Measurements from ENCODE around the gene ITPRIPL1. TPM values are rescaled to one million over a fixed set of nuclear protein-coding genes. Genes with fewer than 3 reads are reported as not detected.

Gene ITPRIPL1
- polyA plus RNA-seq, 1 experiment: 0.52 TPM

GRCh38 chr2:96317584-96317997, 7.5 kb upstream of the ITPRIPL1 start:
- Histone ChIP-seq H3K27me3 (ENCODE audit: control insufficient read depth, insufficient read depth, low read length) (peaks cover 3% of the 10 kb centered on the region; the same call in 1 of the 2 replicates), H3K4me3 (ENCODE audit: low read depth, low read length) (no peak overlapping the region), H3K36me3 (ENCODE audit: control insufficient read depth, insufficient read depth, low read length) (no peaks in the 10 kb centered on the region)
- no peak for DNase-seq (ENCODE audit: low read depth)
- POLR2A ChIA-PET: no interaction called here
- no peak for TF ChIP-seq CTCF (IDR thresholded peaks at IDR 0.05; ENCODE audit: insufficient read depth, low read depth, low read length)
- CTCF ChIA-PET: no interaction called here

- Histone ChIP-seq H3K36me3 (ENCODE audit: control insufficient read depth, insufficient read depth, low read length) (no peaks in the 10 kb centered on the region), H3K27me3 (ENCODE audit: control insufficient read depth, insufficient read depth, low read length) (peaks cover 3% of the 10 kb centered on the region; the same call in 1 of the 2 replicates), H3K4me3 (ENCODE audit: low read depth, low read length) (no peak overlapping the region)
- no peak for DNase-seq (ENCODE audit: low read depth)
- TF ChIP-seq CTCF (IDR thresholded peaks at IDR 0.05; ENCODE audit: insufficient read depth, low read depth, low read length): no peak
- ChIA-PET POLR2A (no interaction called here), CTCF (no interaction called here)
These were observed 6.4 kb upstream of the ITPRIPL1 start for GRCh38 chr2:96318723-96319122.

GRCh38 chr2:96319396-96319795, 5.7 kb upstream of the ITPRIPL1 start:
- TF ChIP-seq CTCF (IDR thresholded peaks at IDR 0.05; ENCODE audit: insufficient read depth, low read depth, low read length): no peak
- Histone ChIP-seq H3K27me3 (ENCODE audit: control insufficient read depth, insufficient read depth, low read length) (peaks cover 3% of the 10 kb centered on the region; the same call in 1 of the 2 replicates), H3K36me3 (ENCODE audit: control insufficient read depth, insufficient read depth, low read length) (no peaks in the 10 kb centered on the region), H3K4me3 (ENCODE audit: low read depth, low read length) (no peak overlapping the region)
- no peak for DNase-seq (ENCODE audit: low read depth)
- ChIA-PET POLR2A (no interaction called here), CTCF (interaction anchor here (1.0 to 1.6 kb wide), 2 partner anchors 16 to 58 kb away, joined by 3 to 4 read pairs; partner anchors contain the start of gene NCAPH)

- peaks cover 3% of the 10 kb centered on the region; the same call in 1 of the 2 replicates for H3K27me3 ChIP-seq (ENCODE audit: control insufficient read depth, insufficient read depth, low read length)
- H3K36me3 ChIP-seq (ENCODE audit: control insufficient read depth, insufficient read depth, low read length): no peaks in the 10 kb centered on the region
- DNase-seq (ENCODE audit: low read depth): no peak
- CTCF ChIA-PET: interaction anchor here (1.0 to 1.6 kb wide), 3 partner anchors 15 to 189 kb away, joined by 3 to 4 read pairs (median 3); partner anchors contain the start of gene NCAPH
- POLR2A ChIA-PET: interaction anchor here (0.7 kb wide), 1 partner anchor 234 kb away, joined by 10 read pairs; no protein-coding TSS in a partner anchor
- no peak overlapping the region for H3K4me3 ChIP-seq (ENCODE audit: low read depth, low read length)
- TF ChIP-seq CTCF (IDR thresholded peaks at IDR 0.05; ENCODE audit: insufficient read depth, low read depth, low read length): no peak
These were observed 4.8 kb upstream of the ITPRIPL1 start for GRCh38 chr2:96320326-96320725.

GRCh38 chr2:96320728-96321622, 4.1 kb upstream of the ITPRIPL1 start:
- peak overlapping the region; percentile 51 for H3K4me3 ChIP-seq (ENCODE audit: low read depth, low read length)
- no peak for TF ChIP-seq CTCF (IDR thresholded peaks at IDR 0.05; ENCODE audit: insufficient read depth, low read depth, low read length)
- no peak for DNase-seq (ENCODE audit: low read depth)
- CTCF ChIA-PET: interaction anchor here (0.7 to 1.6 kb wide), 4 partner anchors 12 to 190 kb away, joined by 3 to 6 read pairs (median 4); partner anchors contain the start of gene NCAPH
- no peaks in the 10 kb centered on the region for H3K36me3 ChIP-seq (ENCODE audit: control insufficient read depth, insufficient read depth, low read length)
- peaks cover 3% of the 10 kb centered on the region; the same call in 1 of the 2 replicates for H3K27me3 ChIP-seq (ENCODE audit: control insufficient read depth, insufficient read depth, low read length)
- POLR2A ChIA-PET: interaction anchor here (0.6 kb wide), 1 partner anchor 18 kb away, joined by 17 read pairs; no protein-coding TSS in a partner anchor
